BLaER1 (cell line): ENCODE results near the gene JAM3.

ENCODE experiments used
- H3K27ac ChIP-seq: shearing (Covaris generic); formaldehyde crosslinking; 2 replicates; pipeline ENCODE4 v1.8.1; 2022
- H3K27me3 ChIP-seq: shearing (Covaris generic); formaldehyde crosslinking; 2 replicates; pipeline ENCODE4 v1.8.1; 2022
- H3K36me3 ChIP-seq: shearing (Covaris generic); formaldehyde crosslinking; 2 replicates; pipeline ENCODE4 v1.8.1; 2022
- H3K4me1 ChIP-seq: shearing (Covaris generic); formaldehyde crosslinking; 2 replicates; pipeline ENCODE4 v1.8.1; 2022
- H3K4me2 ChIP-seq: shearing (Covaris generic); formaldehyde crosslinking; 2 replicates; pipeline ENCODE4 v1.8.1; 2022
- H3K4me3 ChIP-seq: shearing (Covaris generic); formaldehyde crosslinking; 2 replicates; pipeline ENCODE4 v1.8.1; 2022
- H3K9ac ChIP-seq: shearing (Covaris generic); formaldehyde crosslinking; 2 replicates; pipeline ENCODE4 v1.8.1; 2022
- H3K9me3 ChIP-seq: shearing (Covaris generic); formaldehyde crosslinking; 2 replicates; pipeline ENCODE4 v1.8.1; 2022
- H4K20me1 ChIP-seq: shearing (Covaris generic); formaldehyde crosslinking; 2 replicates; pipeline ENCODE4 v1.8.1; 2022
- Cebpa-rat ChIP-seq: shearing (Covaris generic); IDR thresholded peaks from 2 replicates; pipeline ENCODE4 v1.8.1; 2022

The JAM3 gene

DNA sequence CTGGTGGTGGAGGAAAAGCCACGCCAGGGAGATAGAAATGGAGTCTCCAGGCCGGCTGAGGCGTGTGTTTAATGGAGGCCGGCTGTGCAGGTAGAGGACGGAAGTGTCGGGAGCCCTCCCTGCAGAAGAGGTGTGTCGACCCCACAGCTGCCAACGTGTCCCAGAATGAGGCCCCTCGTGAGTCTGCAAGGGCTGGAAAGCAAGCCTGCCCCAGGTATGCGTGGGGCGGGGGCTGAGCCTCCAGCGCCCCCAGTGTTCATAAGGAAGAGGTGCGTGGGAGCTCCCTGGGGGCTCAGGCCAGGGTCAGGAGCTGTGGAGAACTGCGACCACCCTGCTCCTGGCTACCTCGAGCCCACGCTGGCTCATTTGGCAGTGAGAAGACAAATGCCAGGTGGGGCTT is 38.0 kb upstream of the JAM3 start:
- Histone ChIP-seq H3K4me2 (no peak overlapping the region), H3K27ac (no peak overlapping the region), H3K9me3 (no peaks in the 10 kb centered on the region), H4K20me1 (no peaks in the 10 kb centered on the region), H3K4me1 (peaks cover 39% of the 10 kb centered on the region), H3K36me3 (no peaks in the 10 kb centered on the region), H3K4me3 (no peak overlapping the region), H3K27me3 (no peaks in the 10 kb centered on the region), H3K9ac (no peak overlapping the region)
- TF ChIP-seq Cebpa-rat = no peak

DNA sequence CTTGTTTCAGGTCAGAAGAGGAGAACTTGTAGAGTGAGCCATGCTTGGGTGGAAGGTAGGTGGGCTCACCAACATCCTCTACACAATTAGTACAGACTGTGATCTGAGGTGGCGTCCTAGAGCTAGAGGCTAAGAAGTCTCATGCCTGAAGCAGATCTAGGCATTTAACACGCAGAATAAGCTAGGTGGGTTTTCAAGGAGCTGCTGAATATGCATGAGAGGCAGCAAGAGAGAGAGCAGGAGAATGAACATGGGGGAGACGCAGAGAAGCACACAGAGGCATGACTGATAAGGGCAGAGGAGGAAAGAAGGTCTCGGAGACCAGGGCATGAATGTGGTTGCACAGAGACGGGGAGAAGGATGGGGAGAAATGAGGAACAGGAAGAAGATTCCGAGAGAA is 36.8 kb upstream of the JAM3 start:
- no peak overlapping the region for H3K27ac ChIP-seq

GRCh38 chr11:134032501-134033091 is 36.3 kb upstream of the JAM3 start:
- no peaks in the 10 kb centered on the region for H3K36me3 ChIP-seq
- no peak for TF ChIP-seq Cebpa-rat
- no peak overlapping the region for H3K9ac ChIP-seq
- H3K9me3 ChIP-seq = no peaks in the 10 kb centered on the region
- H4K20me1 ChIP-seq = no peaks in the 10 kb centered on the region
- H3K27me3 ChIP-seq = no peaks in the 10 kb centered on the region
- H3K4me2 ChIP-seq = peak overlapping the region; percentile 80
- no peak overlapping the region for H3K27ac ChIP-seq
- no peak overlapping the region for H3K4me3 ChIP-seq
- peaks cover 53% of the 10 kb centered on the region for H3K4me1 ChIP-seq

More for the DNA sequence above, 36.8 kb upstream of the JAM3 start:
- H3K9ac ChIP-seq = no peak overlapping the region
- peak overlapping the region; percentile 80; the same call in 1 of the 2 replicates for H3K4me2 ChIP-seq
- H3K27me3 ChIP-seq = no peaks in the 10 kb centered on the region
- H3K4me3 ChIP-seq = no peak overlapping the region
- peaks cover 51% of the 10 kb centered on the region for H3K4me1 ChIP-seq
- no peaks in the 10 kb centered on the region for H4K20me1 ChIP-seq
- TF ChIP-seq Cebpa-rat = no peak
- H3K9me3 ChIP-seq = no peaks in the 10 kb centered on the region
- H3K36me3 ChIP-seq = no peaks in the 10 kb centered on the region

- H3K36me3 ChIP-seq = no peaks in the 10 kb centered on the region
- H3K4me1 ChIP-seq = peaks cover 60% of the 10 kb centered on the region
- no peak overlapping the region for H3K4me3 ChIP-seq
- peak overlapping the region; percentile 15; the same call in 1 of the 2 replicates for H3K27ac ChIP-seq
- no peaks in the 10 kb centered on the region for H3K9me3 ChIP-seq
- peak overlapping the region; percentile 80 for H3K4me2 ChIP-seq
- H4K20me1 ChIP-seq = no peaks in the 10 kb centered on the region
- no peaks in the 10 kb centered on the region for H3K27me3 ChIP-seq
- TF ChIP-seq Cebpa-rat = no peak
- H3K9ac ChIP-seq = no peak overlapping the region; the same call in 1 of the 2 replicates
Measured at GRCh38 chr11:134033276-134033675, 35.6 kb upstream of the JAM3 start.

GRCh38 chr11:134033696-134034491 is 35.0 kb upstream of the JAM3 start:
- peak overlapping the region; percentile 15; the same call in 1 of the 2 replicates for H3K9ac ChIP-seq
- TF ChIP-seq Cebpa-rat = no peak
- H3K4me3 ChIP-seq = peak overlapping the region; percentile 21; the same call in 1 of the 2 replicates
- H3K36me3 ChIP-seq = no peaks in the 10 kb centered on the region
- no peaks in the 10 kb centered on the region for H3K27me3 ChIP-seq
- no peaks in the 10 kb centered on the region for H3K9me3 ChIP-seq
- peaks cover 66% of the 10 kb centered on the region for H3K4me1 ChIP-seq
- H4K20me1 ChIP-seq = no peaks in the 10 kb centered on the region
- peak overlapping the region; percentile 45 for H3K27ac ChIP-seq
- H3K4me2 ChIP-seq = peak overlapping the region; percentile 80

- no peaks in the 10 kb centered on the region for H3K27me3 ChIP-seq
- H3K4me2 ChIP-seq = peak overlapping the region; percentile 80
- H3K9ac ChIP-seq = peak overlapping the region; percentile 15
- peak overlapping the region; percentile 45 for H3K27ac ChIP-seq
- no peaks in the 10 kb centered on the region for H3K9me3 ChIP-seq
- peaks cover 75% of the 10 kb centered on the region for H3K4me1 ChIP-seq
- no peaks in the 10 kb centered on the region for H3K36me3 ChIP-seq
- TF ChIP-seq Cebpa-rat = no peak
- H4K20me1 ChIP-seq = no peaks in the 10 kb centered on the region
- 0 out of 2 replicates have a peak overlapping the region, but pooled peaks have one; percentile 21 for H3K4me3 ChIP-seq
Measured at GRCh38 chr11:134034496-134035381, 34.1 kb upstream of the JAM3 start.

- Histone ChIP-seq H3K4me1 (peaks cover 92% of the 10 kb centered on the region), H3K4me3 (peak overlapping the region; percentile 76), H3K27ac (peak overlapping the region; percentile 84; the same call in 1 of the 2 replicates), H3K9ac (peak overlapping the region; percentile 83; the same call in 1 of the 2 replicates), H4K20me1 (no peaks in the 10 kb centered on the region), H3K9me3 (no peaks in the 10 kb centered on the region), H3K4me2 (peak overlapping the region; percentile 86), H3K36me3 (no peaks in the 10 kb centered on the region), H3K27me3 (no peaks in the 10 kb centered on the region)
- TF ChIP-seq Cebpa-rat = no peak
Measured at GRCh38 chr11:134036492-134037045, 32.3 kb upstream of the JAM3 start.

DNA sequence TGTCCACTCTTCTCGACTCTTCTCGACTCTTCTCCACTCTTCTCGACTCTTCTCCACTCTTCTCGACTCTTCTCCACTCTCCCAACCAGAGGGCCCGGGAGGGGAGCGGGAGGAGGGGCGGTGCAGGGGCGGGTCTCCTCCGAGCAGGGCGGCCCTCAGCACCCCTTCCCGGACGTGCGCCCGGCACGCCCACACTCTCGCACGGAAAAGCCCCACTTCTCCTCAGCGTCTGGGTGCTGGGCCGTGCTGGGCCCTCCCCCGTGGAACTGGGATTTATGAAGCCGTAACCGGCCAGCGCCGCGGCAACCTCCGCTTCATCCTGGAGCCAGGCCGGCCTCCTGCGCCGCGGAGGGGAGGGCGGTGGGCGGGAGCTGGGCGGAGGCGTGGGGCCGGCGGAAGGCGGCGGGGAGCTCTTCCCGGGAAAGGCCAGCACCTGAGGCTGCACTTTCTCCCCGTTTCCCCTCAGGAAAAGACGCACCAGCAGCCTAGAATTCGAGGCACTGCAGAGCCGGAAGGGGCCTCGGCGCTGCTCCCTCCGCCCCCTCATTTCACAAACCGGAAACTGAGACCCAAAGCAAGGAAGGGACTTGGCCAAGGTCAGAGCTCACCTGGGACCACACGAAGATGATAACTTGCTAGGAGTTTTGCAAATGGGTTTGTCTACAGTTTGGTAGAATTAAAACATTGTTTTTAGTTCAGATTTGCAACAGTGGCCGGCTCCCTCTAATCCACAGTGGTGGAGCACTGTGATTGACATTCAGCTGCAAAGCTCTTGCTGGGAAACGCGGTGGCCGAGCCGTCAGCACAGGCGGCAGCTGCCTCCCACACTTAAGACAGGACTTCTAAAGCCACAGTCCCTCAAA is 31.6 kb upstream of the JAM3 start:
- Histone ChIP-seq H3K9ac (peak overlapping the region; percentile 83), H3K4me1 (peaks cover 88% of the 10 kb centered on the region), H3K4me2 (peak overlapping the region; percentile 86), H3K27ac (peak overlapping the region; percentile 84), H3K27me3 (no peaks in the 10 kb centered on the region), H3K4me3 (peak overlapping the region; percentile 76), H4K20me1 (no peaks in the 10 kb centered on the region), H3K9me3 (no peaks in the 10 kb centered on the region), H3K36me3 (no peaks in the 10 kb centered on the region)
- TF ChIP-seq Cebpa-rat = no peak
